IPS-11a (cell line): ENCODE data around the gene CERS5.

Source experiments
- H3K4me3 ChIP-seq: one replicate; pipeline ENCODE4 v1.5.1; 2013; ENCODE audit warnings: low read depth, low read length, control low read depth

The CERS5 gene

DNA sequence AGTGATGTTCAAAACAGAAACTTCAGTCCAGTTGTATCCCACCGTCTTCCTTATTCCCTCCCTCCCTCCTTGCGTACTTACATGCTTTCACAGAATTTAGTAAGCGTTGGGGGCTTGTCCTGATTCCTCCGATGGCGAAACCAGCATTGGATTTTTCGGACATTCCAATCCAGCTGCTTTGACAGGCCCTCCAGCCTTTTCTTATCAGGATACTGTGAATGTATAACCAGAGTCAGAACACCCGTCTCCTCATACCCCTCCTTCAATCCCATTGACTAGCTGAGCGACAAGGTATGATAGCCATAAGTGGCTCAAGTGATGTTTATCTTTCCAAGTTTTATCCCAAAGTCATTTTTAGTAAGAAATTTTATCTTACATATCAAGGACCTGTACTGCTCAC, 24.2 kb downstream of the CERS5 start:
- H3K4me3 ChIP-seq = no peak overlapping the region

DNA sequence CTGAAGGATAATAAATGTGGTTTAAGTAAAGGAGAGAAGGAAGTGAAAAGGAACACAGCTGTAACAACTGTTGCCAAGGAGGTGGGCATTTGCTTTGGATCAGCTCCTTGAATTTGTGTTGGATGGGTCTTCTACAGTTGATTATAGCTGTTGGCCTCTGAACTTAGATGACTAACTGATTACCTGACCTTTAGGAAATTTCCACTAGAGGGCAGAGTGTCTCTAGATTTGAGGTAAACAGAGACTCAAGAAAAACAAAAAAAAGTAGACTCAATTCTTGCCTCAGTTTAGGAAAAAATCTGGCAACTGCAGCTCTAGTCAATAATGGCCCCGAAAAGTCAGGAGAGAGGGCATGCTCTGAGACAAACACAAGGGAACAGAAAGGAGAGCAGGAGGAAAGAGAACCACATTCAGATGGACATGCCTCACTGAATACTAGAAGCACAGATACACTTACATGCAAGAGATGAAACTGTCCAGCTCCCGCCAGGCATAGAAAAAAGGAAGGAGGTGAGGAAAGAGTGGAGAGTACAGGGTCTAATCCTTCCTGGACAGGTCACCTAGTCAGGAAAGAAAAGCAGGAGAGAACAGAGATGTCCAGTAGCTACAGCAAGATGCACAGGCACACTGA, 34.5 kb downstream of the CERS5 start:
- no peak overlapping the region for H3K4me3 ChIP-seq

DNA sequence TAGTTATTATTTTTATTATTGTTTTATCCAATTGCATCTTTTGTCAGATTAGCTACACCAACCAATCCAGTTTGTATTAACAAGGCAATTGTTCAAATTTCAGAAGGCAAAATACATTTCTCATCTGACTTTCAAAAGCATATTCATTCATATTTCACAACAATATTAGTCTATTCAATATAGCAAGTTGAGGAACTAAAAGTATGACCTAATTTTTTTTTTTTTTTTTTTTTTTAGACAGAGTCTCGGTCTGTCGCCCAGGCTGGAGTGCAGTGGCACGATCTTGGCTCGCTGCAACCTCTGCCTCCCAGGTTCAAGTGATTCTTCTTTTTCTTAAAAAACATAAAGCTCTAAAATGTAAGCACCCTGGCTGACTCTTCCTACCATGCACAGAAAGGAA, 37.9 kb downstream of the CERS5 start:
- H3K4me3 ChIP-seq = no peak overlapping the region

DNA sequence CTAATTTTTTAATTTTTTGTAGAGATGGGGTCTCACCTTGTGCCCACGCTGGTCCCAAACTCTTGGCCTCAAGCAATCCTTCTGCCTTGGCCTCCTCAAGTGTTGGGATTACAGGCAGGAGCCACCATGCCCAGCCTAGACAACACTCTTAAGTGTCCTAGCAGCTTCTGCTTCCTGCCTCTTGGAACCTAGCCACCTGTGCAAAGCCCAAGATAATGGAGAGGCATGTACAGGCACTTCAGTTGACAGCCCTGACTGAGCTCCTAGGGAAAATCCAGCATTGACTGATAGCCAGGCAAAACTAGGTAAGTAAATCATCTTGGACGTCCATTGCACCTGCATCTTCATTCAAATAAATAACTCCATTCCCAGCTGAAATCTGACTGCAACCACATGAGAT, 39.6 kb downstream of the CERS5 start:
- H3K4me3 ChIP-seq = no peak overlapping the region

DNA sequence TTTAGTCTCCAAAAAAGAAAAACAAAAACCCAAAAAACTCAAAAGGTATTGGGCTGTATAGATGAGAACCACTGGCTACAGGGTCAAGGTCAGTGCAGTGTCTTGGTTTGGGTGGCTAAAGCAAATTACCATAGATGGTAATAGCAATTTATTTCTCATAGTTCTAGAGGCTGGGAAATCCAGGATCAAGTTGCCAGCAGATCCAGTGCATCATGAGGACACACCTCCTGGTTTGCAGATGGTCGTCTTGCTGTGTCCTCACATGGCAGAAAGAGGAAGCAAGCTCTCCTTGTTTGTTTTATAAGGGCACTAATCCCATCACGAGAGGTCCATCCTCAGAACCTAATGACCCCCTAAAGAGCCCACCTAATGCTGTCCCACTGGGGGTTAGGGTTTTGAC, 44.0 kb downstream of the CERS5 start:
- H3K4me3 ChIP-seq = no peak overlapping the region

DNA sequence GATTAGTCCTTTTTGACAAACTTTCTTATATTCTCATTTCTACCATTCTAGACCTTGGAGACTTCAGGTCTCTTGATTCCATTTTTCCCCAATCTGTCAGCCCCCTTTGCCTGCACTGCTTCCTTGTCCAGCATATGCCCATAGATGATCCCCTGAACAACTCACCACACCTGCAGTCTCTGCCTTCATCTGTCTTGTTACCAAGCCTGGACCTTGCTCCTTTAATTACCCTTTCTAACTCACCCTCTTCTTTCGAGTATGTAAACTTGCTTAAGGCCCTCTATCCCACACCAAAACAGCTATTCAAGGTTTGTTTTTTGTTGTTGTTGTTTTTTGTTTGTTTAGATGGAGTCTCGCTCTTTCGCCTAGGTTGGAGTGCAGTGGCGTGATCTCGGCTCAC, 45.5 kb downstream of the CERS5 start:
- no peak overlapping the region for H3K4me3 ChIP-seq

DNA sequence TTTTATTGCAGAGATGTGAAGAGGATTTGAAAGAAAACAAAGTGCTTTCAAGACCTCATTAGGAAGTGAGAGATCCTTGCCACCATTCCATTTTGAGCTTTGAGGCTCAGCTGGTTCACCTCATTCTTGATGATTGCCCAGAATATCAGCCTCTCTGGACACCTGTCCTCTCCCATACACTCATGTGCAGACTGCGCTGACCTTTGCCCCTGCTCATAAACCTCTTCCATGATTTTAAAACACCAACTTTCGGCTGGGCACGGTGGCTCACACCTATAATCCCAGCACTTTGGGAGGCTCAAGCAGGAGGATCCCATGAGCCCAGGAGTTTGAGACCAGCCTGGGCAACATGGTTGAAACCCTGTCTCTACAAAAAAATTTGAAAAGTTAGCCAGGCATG, 46.2 kb downstream of the CERS5 start:
- no peak overlapping the region for H3K4me3 ChIP-seq

DNA sequence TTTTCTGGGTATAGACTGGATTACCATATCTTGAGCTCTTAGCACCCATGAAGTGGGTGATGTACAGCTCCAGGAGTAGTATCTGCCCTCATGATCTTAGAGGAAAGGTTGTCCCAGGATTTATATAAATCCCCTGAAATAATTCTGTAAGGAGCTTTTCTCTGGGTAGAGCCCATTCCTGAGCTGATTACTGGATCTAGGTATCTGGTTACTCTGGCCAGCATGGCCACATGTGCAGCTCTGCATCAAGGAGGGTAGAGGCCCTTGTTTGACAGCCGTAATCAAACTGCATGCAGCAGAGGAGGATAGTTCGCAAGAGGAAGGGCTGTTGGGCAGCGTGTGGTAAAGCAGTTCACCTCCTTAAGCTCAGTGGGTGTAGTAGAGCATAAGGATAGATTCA, 46.6 kb downstream of the CERS5 start:
- no peak overlapping the region for H3K4me3 ChIP-seq

DNA sequence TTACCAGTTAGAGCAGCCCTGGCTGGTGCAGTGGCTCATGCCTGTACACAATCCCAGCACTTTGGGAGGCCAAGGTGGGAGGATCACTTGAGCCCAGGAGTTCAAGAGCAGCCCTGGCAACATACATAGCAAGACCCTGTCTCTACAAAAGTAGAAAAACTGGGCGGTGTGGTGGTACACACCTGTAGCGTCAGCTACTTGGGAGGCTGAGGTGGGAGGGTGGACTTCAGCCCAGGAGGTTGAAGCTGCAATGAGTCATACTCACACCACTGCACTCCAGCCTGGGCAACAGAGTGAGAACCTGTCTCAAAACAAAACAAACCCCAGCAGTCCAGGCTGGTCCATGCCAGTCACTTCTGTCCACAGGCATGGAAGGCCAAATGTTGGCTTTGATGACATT, 47.8 kb downstream of the CERS5 start:
- no peak overlapping the region for H3K4me3 ChIP-seq

DNA sequence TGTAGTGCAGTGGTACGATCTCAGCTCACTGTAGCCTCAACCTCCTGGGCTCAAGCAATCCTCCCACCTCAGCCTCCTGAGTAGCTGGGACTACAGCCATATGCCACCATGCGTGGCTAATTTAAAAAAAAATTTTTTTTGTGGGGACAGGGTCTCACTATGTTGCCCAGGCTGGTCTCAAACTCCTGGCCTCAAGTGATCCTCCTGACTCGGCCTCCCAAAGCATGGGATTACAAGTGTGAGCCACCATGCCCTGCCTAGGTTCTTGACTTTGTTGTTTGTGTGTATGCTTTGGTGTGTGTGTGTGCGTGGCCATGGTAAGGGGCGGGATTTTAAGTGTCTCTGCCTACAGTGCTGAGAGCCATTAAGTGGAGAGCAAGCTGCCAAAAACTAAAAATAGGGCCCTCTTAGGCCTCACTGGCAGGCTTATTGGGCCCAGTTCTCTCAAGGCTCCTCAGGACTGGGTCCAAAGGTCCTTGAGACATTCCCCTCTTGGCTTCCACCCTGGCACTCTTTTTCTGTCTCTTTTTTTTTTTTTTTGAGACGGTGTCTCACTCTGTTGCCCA, 50.0 kb downstream of the CERS5 start:
- H3K4me3 ChIP-seq = no peak overlapping the region

DNA sequence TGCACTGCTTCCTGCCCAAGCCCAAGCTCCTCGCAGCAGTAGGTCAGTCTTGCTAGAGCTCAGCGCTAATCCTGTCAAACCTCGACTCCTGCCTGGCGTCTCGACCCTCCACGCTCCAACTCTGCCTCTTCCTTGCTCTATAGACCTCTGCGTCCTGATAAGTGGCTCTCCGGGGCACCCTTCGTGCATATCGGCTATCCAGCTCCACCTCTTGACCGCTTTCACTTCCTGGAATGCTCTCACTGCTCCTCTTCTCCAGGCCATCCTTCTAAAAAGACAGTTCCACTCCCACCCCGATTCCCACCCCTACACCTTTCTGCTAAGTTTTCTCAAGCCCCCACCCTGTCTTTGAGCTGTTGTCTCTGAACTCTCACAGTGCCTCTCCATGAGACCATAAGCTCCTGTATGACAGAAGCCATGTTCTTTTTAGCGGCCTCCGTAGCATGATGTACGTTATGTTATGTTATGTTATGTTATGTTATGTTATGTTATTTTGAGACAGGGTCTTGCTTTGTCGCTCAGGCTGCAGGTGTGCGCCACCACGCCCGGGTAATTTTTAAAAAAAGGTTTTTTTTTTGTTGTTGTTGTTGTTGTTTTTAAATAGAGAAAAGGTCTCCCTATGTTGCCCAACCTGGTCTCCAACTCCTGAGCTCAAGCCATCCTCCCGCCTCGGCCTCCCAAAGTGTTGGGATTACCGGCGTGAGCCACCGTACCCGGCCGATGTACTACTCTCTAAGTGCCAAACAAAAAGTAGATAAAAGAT, 54.5 kb downstream of the CERS5 start:
- H3K4me3 ChIP-seq = peak overlapping the region; percentile 90

DNA sequence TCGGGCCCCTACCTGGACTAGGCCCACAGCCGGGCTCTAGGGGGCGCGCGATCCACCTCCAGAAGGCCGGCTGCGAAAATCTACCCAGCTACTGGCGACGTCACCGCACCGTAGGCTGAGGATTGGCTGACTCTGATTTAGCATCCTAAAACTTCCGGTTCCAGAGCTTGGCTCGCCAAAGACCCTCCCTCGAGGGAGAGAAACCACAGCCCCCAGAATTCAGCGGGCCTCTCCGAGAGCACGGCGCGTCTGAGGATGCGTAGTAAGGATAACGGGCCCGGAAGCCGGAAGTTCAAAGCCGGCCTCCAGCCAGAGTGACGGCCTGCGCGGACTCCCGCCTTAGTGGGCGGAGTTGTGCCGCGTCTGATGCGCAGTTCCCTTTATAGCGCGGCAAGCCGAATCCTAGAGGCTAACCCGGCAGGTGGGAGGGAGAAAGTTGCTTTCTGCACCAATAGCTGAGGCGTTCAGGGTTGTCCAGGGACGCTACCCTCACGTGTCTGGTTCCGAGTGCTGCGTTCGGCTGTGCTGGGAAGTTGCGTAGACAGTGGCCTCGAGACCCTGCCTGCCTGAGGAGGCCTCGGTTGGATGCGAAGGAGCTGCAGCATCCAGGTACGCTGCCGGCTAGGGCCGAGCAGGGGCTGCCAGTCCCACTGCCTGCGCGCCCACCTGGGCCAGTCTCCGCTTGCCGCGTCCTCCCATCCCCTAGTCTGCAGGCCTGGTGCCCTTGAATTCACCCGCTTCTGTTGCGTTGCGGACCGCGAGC, 55.3 kb downstream of the CERS5 start, which contains the start of gene COX14:
TSS of gene COX14 (plus strand) at position 544 of the 763 bp plus-strand sequence. CDS start 7,808 bp downstream, outside the sequence.
- peak within 1 kb of the TSS; percentile 90 for H3K4me3 ChIP-seq

DNA sequence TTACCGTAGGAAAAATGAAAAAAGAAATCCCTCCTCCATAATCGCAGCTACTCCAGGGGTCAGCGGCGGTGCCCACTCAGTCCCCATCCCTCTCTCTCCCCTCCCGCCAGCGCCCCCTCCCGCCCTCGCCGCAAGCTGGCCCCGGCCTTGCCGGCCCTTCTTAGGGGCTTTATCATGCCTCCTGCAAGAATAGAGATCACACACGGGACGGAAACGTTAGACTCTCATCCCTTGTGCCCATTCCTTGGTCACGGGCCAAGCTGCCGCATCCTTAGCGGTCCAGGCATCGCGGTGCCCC, 55.8 kb downstream of the CERS5 start:
- peak overlapping the region; percentile 33 for H3K4me3 ChIP-seq

DNA sequence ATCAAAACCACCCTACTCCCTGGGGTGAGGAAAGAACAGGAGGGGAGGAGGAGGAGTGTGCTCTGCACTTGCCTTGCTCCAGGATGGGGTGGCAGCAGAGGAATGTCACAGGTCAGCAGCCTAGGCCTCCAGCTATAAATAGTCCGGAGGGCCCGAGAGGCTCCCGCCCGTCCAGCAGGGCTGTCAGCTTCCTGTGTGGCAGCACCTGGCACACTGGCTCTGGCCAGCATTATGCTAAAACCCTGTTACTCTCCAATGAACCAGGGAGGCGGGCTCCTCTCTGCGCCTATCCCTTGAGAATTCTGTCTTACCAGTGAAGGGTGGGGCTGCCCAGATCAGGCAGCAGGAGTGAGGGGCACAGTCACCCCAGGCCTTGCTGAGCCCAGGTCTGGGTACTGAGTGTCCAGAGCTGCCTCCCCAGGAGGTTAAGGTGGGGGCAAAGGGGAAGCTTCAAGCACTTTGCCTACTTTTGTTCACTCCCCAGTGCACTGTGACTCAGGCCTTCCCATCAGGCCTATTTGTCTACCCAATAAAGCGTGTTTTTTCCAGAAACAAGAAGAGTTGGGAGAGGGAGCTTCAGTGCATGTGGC, 56.3 kb downstream of the CERS5 start:
- H3K4me3 ChIP-seq = peak overlapping the region; percentile 33

DNA sequence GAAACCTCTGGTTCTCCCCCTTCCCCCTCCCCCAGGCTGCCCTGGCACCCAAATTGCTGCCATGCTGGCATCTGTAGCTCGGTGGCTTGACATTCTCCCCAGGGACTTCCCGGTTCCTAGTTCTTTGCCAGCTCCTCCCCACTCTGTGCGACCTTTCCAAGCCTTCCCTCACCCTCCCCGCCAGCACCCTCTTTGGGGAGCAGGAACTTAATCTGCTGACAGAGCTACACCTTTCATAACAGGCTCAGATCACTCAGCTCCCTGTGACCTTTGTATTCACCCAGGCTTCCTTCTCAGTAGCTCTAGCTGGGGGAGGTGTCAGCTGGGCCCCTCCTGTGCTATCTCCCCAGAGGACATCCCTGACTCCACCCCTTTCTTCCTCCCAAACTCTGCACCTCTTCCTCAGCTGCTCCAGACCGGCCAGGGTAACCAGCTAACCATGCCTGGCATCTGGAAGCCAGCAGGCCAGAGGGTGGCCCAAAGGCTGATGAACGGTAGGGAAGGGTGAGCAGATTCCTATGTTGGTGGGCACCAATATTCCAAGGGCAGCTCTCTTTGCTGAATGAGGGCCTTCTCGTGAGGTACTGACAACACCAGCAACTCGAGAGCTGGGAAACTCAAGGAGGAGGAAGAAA, 56.9 kb downstream of the CERS5 start:
- no peak overlapping the region for H3K4me3 ChIP-seq

DNA sequence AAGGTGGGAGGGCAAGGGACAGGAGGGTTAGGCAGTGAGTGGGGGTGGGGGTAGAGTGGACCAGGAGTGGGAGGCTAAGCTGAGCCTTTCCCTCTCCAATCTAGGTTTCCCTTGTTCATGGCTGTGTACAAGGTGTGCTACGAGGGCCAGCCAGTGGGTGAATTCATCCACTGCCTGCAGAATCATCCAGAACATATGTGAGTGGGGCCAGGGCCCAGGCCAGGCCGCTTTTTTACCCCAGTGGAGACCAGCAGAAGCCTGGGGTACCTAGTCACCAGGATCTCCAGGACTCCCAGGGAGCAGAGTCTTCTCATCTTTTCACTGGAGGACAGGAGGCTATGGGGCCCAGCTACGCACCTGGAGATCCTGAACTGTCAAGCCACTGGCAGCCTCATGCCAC, 57.9 kb downstream of the CERS5 start:
- H3K4me3 ChIP-seq = no peak overlapping the region

DNA sequence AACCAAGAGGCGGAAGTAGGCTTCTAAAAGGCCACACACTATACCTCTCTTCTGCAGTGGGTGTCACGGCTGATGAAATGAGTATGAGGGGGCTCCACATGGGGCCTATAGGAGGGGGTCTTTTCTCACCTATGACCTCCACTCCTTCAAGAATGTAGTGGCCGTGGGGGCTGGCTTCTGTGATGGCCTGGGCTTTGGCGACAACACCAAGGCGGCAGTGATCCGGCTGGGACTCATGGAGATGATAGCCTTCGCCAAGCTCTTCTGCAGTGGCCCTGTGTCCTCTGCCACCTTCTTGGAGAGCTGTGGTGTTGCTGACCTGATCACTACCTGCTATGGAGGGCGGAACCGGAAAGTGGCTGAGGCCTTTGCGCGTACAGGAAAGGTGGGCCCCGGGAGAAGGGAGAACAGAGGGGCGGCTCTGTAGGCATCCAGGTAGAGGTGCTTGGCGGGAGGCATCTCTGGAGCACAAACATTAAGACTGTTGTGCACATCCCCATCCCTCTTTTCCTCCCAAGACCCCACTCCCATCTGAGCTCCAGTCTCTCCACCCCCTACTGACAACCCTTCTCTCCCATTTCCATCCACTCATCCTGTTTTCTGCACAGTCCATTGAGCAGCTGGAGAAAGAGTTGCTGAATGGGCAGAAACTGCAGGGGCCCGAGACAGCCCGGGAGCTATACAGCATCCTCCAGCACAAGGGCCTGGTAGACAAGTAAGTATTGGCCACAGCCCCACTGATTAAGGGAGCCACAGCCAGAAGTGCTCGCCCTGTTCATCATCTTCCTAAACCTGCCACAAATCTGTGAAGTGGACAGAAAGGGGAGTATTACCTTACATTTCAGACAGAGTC, 59.5 kb downstream of the CERS5 start:
- no peak overlapping the region for H3K4me3 ChIP-seq

DNA sequence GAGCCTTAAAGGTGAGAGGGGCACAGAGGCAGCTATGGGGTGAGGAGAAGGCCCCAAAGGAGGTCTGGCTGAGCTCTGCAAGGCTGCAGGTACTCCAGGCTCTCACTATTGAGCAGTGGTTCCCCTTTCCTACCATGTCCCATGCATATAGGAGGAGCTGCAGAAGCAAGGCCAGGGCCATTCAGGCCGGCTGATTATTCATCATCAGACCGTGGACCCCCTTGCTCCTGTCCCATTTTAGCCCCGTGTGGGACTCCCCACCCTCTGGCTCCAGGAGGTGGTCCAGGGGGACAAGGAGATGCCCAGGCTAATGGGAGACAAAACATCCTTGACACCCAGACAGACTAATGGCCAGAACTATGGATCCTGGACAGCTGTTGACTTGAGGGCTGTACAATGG, 60.3 kb downstream of the CERS5 start:
- no peak overlapping the region for H3K4me3 ChIP-seq

DNA sequence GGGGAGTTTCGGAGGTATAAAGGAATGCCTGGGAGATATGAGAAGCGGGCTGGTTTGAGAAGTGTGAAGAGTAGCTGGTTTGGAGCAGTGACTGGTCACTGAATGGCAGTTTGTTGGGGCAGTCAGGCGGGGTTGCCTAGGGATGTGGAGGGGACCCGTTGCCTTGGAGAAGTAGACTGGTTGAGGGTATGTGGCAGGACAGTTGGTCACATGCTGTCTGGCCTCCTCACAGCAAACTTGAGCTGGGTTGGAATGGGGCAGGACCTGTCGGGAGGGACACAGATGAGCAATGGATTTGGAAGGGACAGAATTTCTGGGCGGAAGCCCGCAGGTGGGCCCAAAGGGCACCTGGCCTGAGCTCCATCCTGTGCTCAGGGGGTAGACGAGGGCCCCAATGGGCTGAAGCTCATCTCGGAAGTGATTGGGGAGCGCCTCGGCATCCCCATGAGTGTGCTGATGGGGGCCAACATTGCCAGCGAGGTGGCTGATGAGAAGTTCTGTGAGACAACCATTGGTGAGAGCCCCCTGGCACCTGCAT, 61.2 kb downstream of the CERS5 start:
- H3K4me3 ChIP-seq = no peak overlapping the region
